HUES6 (cell line): ENCODE measurements around the gene LGR4.

Experiments
- H3K27ac ChIP-seq: 2 replicates; pipeline ENCODE4 v1.7.0; 2013; ENCODE audit warnings: low read depth, mild to moderate bottlenecking, low read length, inconsistent platforms
- H3K27me3 ChIP-seq: 2 replicates; pipeline ENCODE4 v1.6.1; 2013; ENCODE audit warnings: low read length; ENCODE audit not compliant: control insufficient read depth, insufficient read depth
- H3K36me3 ChIP-seq: 2 replicates; pipeline ENCODE4 v1.6.1; 2013; ENCODE audit warnings: low read length; ENCODE audit not compliant: control insufficient read depth, insufficient read depth
- H3K4me1 ChIP-seq: 2 replicates; pipeline ENCODE4 v1.6.1; 2013; ENCODE audit warnings: low read length; ENCODE audit not compliant: control insufficient read depth, insufficient read depth
- H3K4me3 ChIP-seq: 2 replicates; pipeline ENCODE4 v1.5.1; 2013; ENCODE audit warnings: low read depth, low read length
- H3K9ac ChIP-seq: one replicate; pipeline ENCODE4 v1.6.1; 2013; ENCODE audit warnings: mild to moderate bottlenecking, low read length
- H3K9me3 ChIP-seq: 2 replicates; pipeline ENCODE4 v1.6.1; 2013; ENCODE audit warnings: low read depth, low read length; ENCODE audit not compliant: control insufficient read depth, insufficient read depth

LGR4 gene

DNA sequence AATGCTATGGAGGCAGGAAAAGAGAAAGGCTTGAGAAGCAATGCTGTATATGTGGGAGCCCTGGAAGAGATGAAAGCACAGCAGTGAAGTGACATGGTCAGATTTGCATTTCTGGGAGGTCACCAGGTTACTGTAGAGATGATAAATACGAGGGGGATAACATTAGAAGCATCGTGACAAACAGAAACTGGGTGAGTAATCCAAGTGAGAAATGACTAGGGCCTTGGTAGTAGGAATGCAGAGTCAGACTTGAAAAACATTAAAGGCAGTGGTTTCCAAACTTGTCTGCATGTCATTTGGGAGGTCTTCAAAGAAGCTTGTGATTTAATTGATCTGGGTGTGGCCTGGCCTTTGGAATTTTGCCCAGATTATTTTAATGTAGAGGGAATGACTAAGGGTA is 153.5 kb downstream of the LGR4 start:
- Histone ChIP-seq H3K27me3 (no peaks in the 10 kb centered on the region), H3K36me3 (no peaks in the 10 kb centered on the region), H3K4me3 (no peak overlapping the region), H3K27ac (no peak overlapping the region), H3K9ac (no peak overlapping the region), H3K4me1 (peaks cover 21% of the 10 kb centered on the region), H3K9me3 (peaks cover 4% of the 10 kb centered on the region; the same call in 1 of the 2 replicates)

DNA sequence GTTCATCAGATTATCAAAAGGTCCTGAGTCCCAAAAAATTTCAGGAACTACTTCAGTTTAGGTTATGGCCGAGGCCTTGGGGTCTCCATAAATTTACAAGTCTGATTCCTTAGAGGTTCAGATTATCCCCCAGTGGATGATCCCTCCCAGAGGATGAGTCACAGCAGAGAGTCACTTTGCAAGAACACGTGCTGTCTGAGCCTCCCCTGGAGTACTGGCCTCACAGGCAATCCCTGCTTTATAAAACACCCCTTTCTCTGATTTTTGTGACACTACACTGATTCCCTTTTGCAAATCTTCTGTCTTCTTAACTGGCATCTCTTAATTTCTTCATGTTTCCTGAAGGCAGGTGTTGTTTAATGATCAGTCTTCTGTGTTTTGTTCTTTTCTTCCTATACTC is 154.8 kb downstream of the LGR4 start:
- Histone ChIP-seq H3K27ac (no peak overlapping the region), H3K9ac (no peak overlapping the region), H3K27me3 (no peaks in the 10 kb centered on the region), H3K4me1 (peaks cover 24% of the 10 kb centered on the region), H3K4me3 (no peak overlapping the region), H3K36me3 (no peaks in the 10 kb centered on the region), H3K9me3 (peaks cover 4% of the 10 kb centered on the region; the same call in 1 of the 2 replicates)
